Nephron (organoid): ENCODE results near the gene TMEM100.

ENCODE experiments used
- H3K27ac Mint-ChIP-seq, 3 experiments: 2 replicates each; pipeline ENCODE4 v1.8.0; 2020; ENCODE audit warnings: mixed read lengths in 3 of 3, mild to moderate bottlenecking in 2 of 3, moderate library complexity in 1 of 3
- H3K27me3 Mint-ChIP-seq: 2 replicates; pipeline ENCODE4 v1.8.0; 2021; ENCODE audit warnings: low read depth, mild to moderate bottlenecking, moderate library complexity, mixed read lengths
- H3K36me3 Mint-ChIP-seq: 2 replicates; pipeline ENCODE4 v1.8.0; 2020; ENCODE audit warnings: low read depth, mixed read lengths
- H3K4me1 Mint-ChIP-seq: 2 replicates; pipeline ENCODE4 v1.8.0; 2020; ENCODE audit warnings: mixed read lengths
- H3K4me3 Mint-ChIP-seq, 3 experiments: 2 replicates each; pipeline ENCODE4 v1.8.0; 2020; ENCODE audit warnings: mild to moderate bottlenecking in 3 of 3, mixed read lengths in 3 of 3, moderate library complexity in 2 of 3
- H3K9me3 Mint-ChIP-seq: 2 replicates; pipeline ENCODE4 v1.8.0; 2020; ENCODE audit warnings: mixed read lengths
- CTCF ChIP-seq, 3 experiments: fragments of 200-600 bp; sonication (generic); IDR thresholded peaks; one replicate each; pipeline ENCODE4 v1.5.0; 2021; ENCODE audit warnings: antibody characterized with exemption in 3 of 3; ENCODE audit not compliant: unreplicated experiment in 3 of 3

TMEM100 gene

GRCh38 chr17:55693254-55694216, 29.1 kb downstream of the TMEM100 start:
- Mint-ChIP-seq H3K9me3 (no peaks in the 10 kb centered on the region), H3K4me3 (no peak overlapping the region), H3K27me3 (peaks cover 9% of the 10 kb centered on the region), H3K27ac (no peak overlapping the region), H3K4me1 (peaks cover 16% of the 10 kb centered on the region), H3K36me3 (no peaks in the 10 kb centered on the region)
- TF ChIP-seq CTCF (IDR thresholded peaks at IDR 0.05; ENCODE audit: unreplicated experiment in 3 of 3), result no peak

GRCh38 chr17:55692276-55692675, 30.4 kb downstream of the TMEM100 start:
- Mint-ChIP-seq H3K27ac (no peak overlapping the region), H3K4me3 (no peak overlapping the region), H3K36me3 (no peaks in the 10 kb centered on the region), H3K9me3 (peaks cover 3% of the 10 kb centered on the region), H3K4me1 (peaks cover 16% of the 10 kb centered on the region), H3K27me3 (peaks cover 4% of the 10 kb centered on the region)
- no peak for TF ChIP-seq CTCF (IDR thresholded peaks at IDR 0.05; ENCODE audit: unreplicated experiment in 3 of 3)

- H3K27me3 Mint-ChIP-seq, result peaks cover 7% of the 10 kb centered on the region
Measured at GRCh38 chr17:55691666-55692065, 31.0 kb downstream of the TMEM100 start.

GRCh38 chr17:55690105-55690508, 32.6 kb downstream of the TMEM100 start:
- Mint-ChIP-seq H3K27ac (no peak overlapping the region), H3K9me3 (peaks cover 16% of the 10 kb centered on the region), H3K4me3 (no peak overlapping the region), H3K4me1 (peaks cover 16% of the 10 kb centered on the region), H3K36me3 (no peaks in the 10 kb centered on the region), H3K27me3 (peaks cover 16% of the 10 kb centered on the region)
- no peak for TF ChIP-seq CTCF (IDR thresholded peaks at IDR 0.05; ENCODE audit: unreplicated experiment in 3 of 3)

More at GRCh38 chr17:55691666-55692065, 31.0 kb downstream of the TMEM100 start:
- no peaks in the 10 kb centered on the region for H3K36me3 Mint-ChIP-seq
- H3K27ac Mint-ChIP-seq, result no peak overlapping the region
- TF ChIP-seq CTCF (IDR thresholded peaks at IDR 0.05; ENCODE audit: unreplicated experiment in 3 of 3), result no peak
- peaks cover 7% of the 10 kb centered on the region for H3K9me3 Mint-ChIP-seq
- H3K4me1 Mint-ChIP-seq, result peaks cover 16% of the 10 kb centered on the region
- H3K4me3 Mint-ChIP-seq, result no peak overlapping the region

- no peak for TF ChIP-seq CTCF (IDR thresholded peaks at IDR 0.05; ENCODE audit: unreplicated experiment in 3 of 3)
- Mint-ChIP-seq H3K4me1 (peaks cover 16% of the 10 kb centered on the region), H3K36me3 (no peaks in the 10 kb centered on the region), H3K27me3 (peaks cover 20% of the 10 kb centered on the region), H3K9me3 (peaks cover 17% of the 10 kb centered on the region), H3K27ac (no peak overlapping the region), H3K4me3 (no peak overlapping the region)
Measured at GRCh38 chr17:55689672-55690071, 33.0 kb downstream of the TMEM100 start.
